ENCODE data around the gene VASH2. TPM values are rescaled to one million over a fixed set of nuclear protein-coding genes. Genes with fewer than 3 reads are reported as not detected.

Gene VASH2
- total RNA-seq, 1 experiment from 2014 or later, result 5.8 TPM

DNA sequence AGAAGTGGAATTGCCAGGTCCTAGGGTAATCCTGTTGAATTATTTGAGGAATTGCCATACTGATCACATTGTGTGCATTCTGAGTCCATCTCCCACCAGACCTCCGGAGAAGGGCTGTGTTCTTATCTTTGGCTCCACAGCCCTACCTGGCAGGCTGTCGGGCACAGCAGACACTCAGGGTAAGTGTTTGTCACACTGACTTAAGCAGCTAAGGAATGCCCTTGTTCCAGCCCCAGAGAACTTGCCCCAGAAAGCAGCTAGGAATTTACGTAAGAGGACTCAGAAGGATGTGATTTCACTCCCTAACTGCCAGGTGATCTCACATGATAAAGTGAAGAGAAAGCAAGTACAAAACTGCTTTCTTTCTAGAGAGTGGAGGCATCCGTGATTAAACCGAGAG lies 21.0 kb downstream of the VASH2 start:
- no peaks in the 10 kb centered on the region for H3K27me3 Mint-ChIP-seq (ENCODE audit: unreplicated experiment)
- BruUV-seq (replicated peaks), result no TSS peak

DNA sequence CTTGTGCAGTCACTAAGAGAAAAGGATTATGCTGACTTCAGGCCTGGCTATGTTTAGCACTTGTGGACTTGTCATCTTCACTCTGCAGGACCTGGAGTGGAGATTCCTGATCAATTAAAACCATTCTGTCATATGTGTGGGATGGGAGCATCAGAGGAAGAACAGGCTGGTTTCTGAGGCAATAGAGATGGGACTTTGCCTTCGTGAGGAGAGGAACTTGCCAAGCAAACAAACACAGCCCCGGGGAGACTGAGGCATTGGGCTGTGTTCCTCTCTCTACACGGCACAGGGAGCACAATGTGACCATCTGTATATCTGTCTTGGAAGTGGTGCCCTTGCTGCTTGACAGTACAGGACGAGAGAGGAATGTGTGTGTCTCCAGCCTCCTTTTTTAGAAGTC lies 23.1 kb downstream of the VASH2 start:
- no peak overlapping the region for H3K4me3 Mint-ChIP-seq (ENCODE audit: low read depth, unreplicated experiment)
- H3K9me3 Mint-ChIP-seq (ENCODE audit: low read depth, unreplicated experiment), result no peaks in the 10 kb centered on the region
- no peaks in the 10 kb centered on the region for H3K36me3 Mint-ChIP-seq (ENCODE audit: insufficient read depth, unreplicated experiment)
- TF ChIP-seq, protein P1, sequence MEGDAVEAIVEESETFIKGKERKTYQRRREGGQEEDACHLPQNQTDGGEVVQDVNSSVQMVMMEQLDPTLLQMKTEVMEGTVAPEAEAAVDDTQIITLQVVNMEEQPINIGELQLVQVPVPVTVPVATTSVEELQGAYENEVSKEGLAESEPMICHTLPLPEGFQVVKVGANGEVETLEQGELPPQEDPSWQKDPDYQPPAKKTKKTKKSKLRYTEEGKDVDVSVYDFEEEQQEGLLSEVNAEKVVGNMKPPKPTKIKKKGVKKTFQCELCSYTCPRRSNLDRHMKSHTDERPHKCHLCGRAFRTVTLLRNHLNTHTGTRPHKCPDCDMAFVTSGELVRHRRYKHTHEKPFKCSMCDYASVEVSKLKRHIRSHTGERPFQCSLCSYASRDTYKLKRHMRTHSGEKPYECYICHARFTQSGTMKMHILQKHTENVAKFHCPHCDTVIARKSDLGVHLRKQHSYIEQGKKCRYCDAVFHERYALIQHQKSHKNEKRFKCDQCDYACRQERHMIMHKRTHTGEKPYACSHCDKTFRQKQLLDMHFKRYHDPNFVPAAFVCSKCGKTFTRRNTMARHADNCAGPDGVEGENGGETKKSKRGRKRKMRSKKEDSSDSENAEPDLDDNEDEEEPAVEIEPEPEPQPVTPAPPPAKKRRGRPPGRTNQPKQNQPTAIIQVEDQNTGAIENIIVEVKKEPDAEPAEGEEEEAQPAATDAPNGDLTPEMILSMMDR (IDR thresholded peaks at IDR 0.05; ENCODE audit: unreplicated experiment), result no peak
- intact Hi-C loops (cut with micrococcal nuclease; ENCODE audit: unreplicated experiment), result no loop called here
- no TSS peak for BruUV-seq (replicated peaks)
- no peaks in the 10 kb centered on the region for H3K4me1 Mint-ChIP-seq (ENCODE audit: low read depth, unreplicated experiment)
- H3K27ac Mint-ChIP-seq (ENCODE audit: unreplicated experiment), result no peak overlapping the region
- CTCF ChIA-PET, result no interaction called here
- no peaks in the 10 kb centered on the region for H3K27me3 Mint-ChIP-seq (ENCODE audit: unreplicated experiment)
- no peak for DNase-seq

More for the DNA sequence above, 21.0 kb downstream of the VASH2 start:
- no peak overlapping the region for H3K27ac Mint-ChIP-seq (ENCODE audit: unreplicated experiment)
- CTCF ChIA-PET, result no interaction called here
- no peak for DNase-seq
- H3K36me3 Mint-ChIP-seq (ENCODE audit: insufficient read depth, unreplicated experiment), result no peaks in the 10 kb centered on the region
- TF ChIP-seq, protein P1 (IDR thresholded peaks at IDR 0.05; ENCODE audit: unreplicated experiment), result no peak
- H3K9me3 Mint-ChIP-seq (ENCODE audit: low read depth, unreplicated experiment), result no peaks in the 10 kb centered on the region
- H3K4me3 Mint-ChIP-seq (ENCODE audit: low read depth, unreplicated experiment), result no peak overlapping the region
- intact Hi-C loops (cut with micrococcal nuclease; ENCODE audit: unreplicated experiment), result no loop called here
- H3K4me1 Mint-ChIP-seq (ENCODE audit: low read depth, unreplicated experiment), result no peaks in the 10 kb centered on the region

DNA sequence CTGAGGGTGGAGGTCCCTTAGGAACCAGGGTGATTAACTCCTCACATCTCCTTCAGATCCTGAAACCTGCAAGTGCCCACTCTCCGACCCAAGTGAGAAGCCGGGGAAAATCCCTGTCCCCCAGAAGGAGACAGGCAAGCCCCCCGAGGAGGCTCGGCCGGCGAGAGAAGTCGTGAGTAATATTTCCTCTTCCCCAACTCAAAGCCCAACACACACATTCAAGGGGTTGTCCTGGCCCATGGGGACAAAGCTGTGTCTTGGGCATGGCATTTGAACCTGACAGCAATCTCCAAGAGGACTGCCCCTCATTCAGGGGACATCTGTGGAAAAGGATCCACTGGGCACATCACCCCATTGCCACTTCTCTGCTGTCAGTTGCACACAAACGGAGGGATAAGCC lies 23.6 kb downstream of the VASH2 start:
- H3K27me3 Mint-ChIP-seq (ENCODE audit: unreplicated experiment), result no peaks in the 10 kb centered on the region
- H3K36me3 Mint-ChIP-seq (ENCODE audit: insufficient read depth, unreplicated experiment), result no peaks in the 10 kb centered on the region

DNA sequence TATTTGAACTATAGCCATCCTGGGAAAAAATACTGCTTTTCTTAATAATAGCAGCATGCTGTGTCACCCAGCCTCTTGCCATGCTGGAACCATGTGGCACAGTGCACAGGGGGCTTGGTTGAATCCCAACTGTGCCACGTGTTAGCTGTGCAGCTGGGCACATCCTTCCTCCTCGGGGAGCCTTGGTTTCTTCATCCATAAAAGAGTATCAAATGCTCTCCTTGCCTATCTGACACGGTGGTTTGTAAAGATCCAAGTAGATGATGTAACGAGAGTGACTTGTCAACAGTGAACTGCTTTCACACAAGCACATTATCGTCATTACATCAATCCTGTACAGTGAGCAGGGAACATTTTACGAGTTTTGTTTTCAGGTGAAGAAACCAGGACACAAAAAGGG lies 24.4 kb downstream of the VASH2 start:
- intact Hi-C loops (cut with micrococcal nuclease; ENCODE audit: unreplicated experiment), result no loop called here
- Mint-ChIP-seq H3K27me3 (ENCODE audit: unreplicated experiment) (no peaks in the 10 kb centered on the region), H3K9me3 (ENCODE audit: low read depth, unreplicated experiment) (no peaks in the 10 kb centered on the region), H3K4me1 (ENCODE audit: low read depth, unreplicated experiment) (no peaks in the 10 kb centered on the region), H3K36me3 (ENCODE audit: insufficient read depth, unreplicated experiment) (no peaks in the 10 kb centered on the region), H3K27ac (ENCODE audit: unreplicated experiment) (no peak overlapping the region), H3K4me3 (ENCODE audit: low read depth, unreplicated experiment) (no peak overlapping the region)
- CTCF ChIA-PET, result no interaction called here
- no peak for DNase-seq
- no TSS peak for BruUV-seq (replicated peaks)
- TF ChIP-seq, protein P1 (IDR thresholded peaks at IDR 0.05; ENCODE audit: unreplicated experiment), result no peak

More for the DNA sequence above, 23.6 kb downstream of the VASH2 start:
- no peaks in the 10 kb centered on the region for H3K9me3 Mint-ChIP-seq (ENCODE audit: low read depth, unreplicated experiment)
- DNase-seq, result no peak
- H3K27ac Mint-ChIP-seq (ENCODE audit: unreplicated experiment), result no peak overlapping the region
- TF ChIP-seq, protein P1 (IDR thresholded peaks at IDR 0.05; ENCODE audit: unreplicated experiment), result no peak
- no peaks in the 10 kb centered on the region for H3K4me1 Mint-ChIP-seq (ENCODE audit: low read depth, unreplicated experiment)
- CTCF ChIA-PET, result no interaction called here
- no peak overlapping the region for H3K4me3 Mint-ChIP-seq (ENCODE audit: low read depth, unreplicated experiment)
- BruUV-seq (replicated peaks), result no TSS peak
- intact Hi-C loops (cut with micrococcal nuclease; ENCODE audit: unreplicated experiment), result no loop called here

Data from Calu3 (cell line).